CD4-positive, alpha-beta T cell treated with Interleukin-4 for 4 hours (primary cell): Measurements from ENCODE around the gene ADNP2.

Experiments
- DNase-seq: peaks from one replicate; pipeline ENCODE4 v3.0.0-alpha.2; 2020

ADNP2 gene

GRCh38 chr18:80105369-80106167, 3.5 kb upstream of the ADNP2 start:
- no peak for DNase-seq

GRCh38 chr18:80106482-80107051, 2.5 kb upstream of the ADNP2 start:
- DNase-seq = no peak

- DNase-seq = no peak
Observed at GRCh38 chr18:80107426-80107825, 1.6 kb upstream of the ADNP2 start.

- no peak for DNase-seq
Observed at GRCh38 chr18:80108121-80108536, 933 bp upstream of the ADNP2 start.

GRCh38 chr18:80109676-80110078, 615 bp downstream of the ADNP2 start:
- DNase-seq = no peak

- no peak for DNase-seq
Observed at GRCh38 chr18:80112624-80113248, 3.7 kb downstream of the ADNP2 start.

- DNase-seq = no peak
Observed at GRCh38 chr18:80115035-80115434, 6.0 kb downstream of the ADNP2 start.

- no peak for DNase-seq
Observed at GRCh38 chr18:80119111-80119510, 10.0 kb downstream of the ADNP2 start.

GRCh38 chr18:80120932-80121331, 11.9 kb downstream of the ADNP2 start:
- no peak for DNase-seq

- no peak for DNase-seq
Observed at GRCh38 chr18:80124131-80124530, 15.1 kb downstream of the ADNP2 start.

- no peak for DNase-seq
Observed at GRCh38 chr18:80126797-80127196, 17.7 kb downstream of the ADNP2 start.

- DNase-seq = no peak
Observed at GRCh38 chr18:80127635-80128034, 18.6 kb downstream of the ADNP2 start.

- no peak for DNase-seq
Observed at GRCh38 chr18:80129672-80130367, 20.8 kb downstream of the ADNP2 start.

GRCh38 chr18:80130555-80130954, 21.5 kb downstream of the ADNP2 start:
- DNase-seq = no peak

GRCh38 chr18:80132180-80132812, 23.2 kb downstream of the ADNP2 start:
- DNase-seq = no peak

GRCh38 chr18:80133124-80133523, 24.1 kb downstream of the ADNP2 start:
- no peak for DNase-seq

GRCh38 chr18:80135136-80135535, 26.1 kb downstream of the ADNP2 start:
- DNase-seq = no peak

GRCh38 chr18:80136679-80137078, 27.6 kb downstream of the ADNP2 start:
- DNase-seq = no peak

GRCh38 chr18:80137137-80137536, 28.1 kb downstream of the ADNP2 start:
- no peak for DNase-seq

- DNase-seq = no peak
Observed at GRCh38 chr18:80137976-80138375, 28.9 kb downstream of the ADNP2 start.

GRCh38 chr18:80140455-80140985, 31.5 kb downstream of the ADNP2 start:
- no peak for DNase-seq

- no peak for DNase-seq
Observed at GRCh38 chr18:80143881-80144280, 34.8 kb downstream of the ADNP2 start.
